Esophagus squamous epithelium (tissue), 4 donors: ENCODE results near the gene SUSD1.

Experiments
- CTCF ChIP-seq, 6 experiments: fragments of 450-650 bp in 4 of 6; fragments of 200-600 bp in 2 of 6; sonication (generic) in 2 of 6; IDR thresholded peaks; one replicate each; pipeline ENCODE4 v1.5.1; 2016 to 2019; ENCODE audit warnings: antibody characterized with exemption in 6 of 6, mild to moderate bottlenecking in 4 of 6, moderate library complexity in 4 of 6
- POLR2A ChIP-seq, 4 donors: fragments of 450-650 bp; IDR thresholded peaks; one replicate each; pipeline ENCODE4 v1.6.1; 2017; ENCODE audit warnings: antibody characterized with exemption in 4 of 4, mild to moderate bottlenecking in 4 of 4, moderate library complexity in 3 of 4

- no peak for TF ChIP-seq CTCF (IDR thresholded peaks at IDR 0.05)
- TF ChIP-seq POLR2A (IDR thresholded peaks at IDR 0.05): no peak
Measured at GRCh38 chr9:112115109-112115508, 60.0 kb downstream of the SUSD1 start.
